ENCODE results near the gene ANP32B. TPM values are rescaled to one million over a fixed set of nuclear protein-coding genes. Genes with fewer than 3 reads are reported as not detected.

The ANP32B gene
- total RNA-seq, 1 experiment from 2014 or later: 14.8 TPM

- H3F3A ChIP-seq (ENCODE audit: low read length, unreplicated experiment): no peaks in the 10 kb centered on the region
- no TSS peak for BruUV-seq (replicated peaks)
- no peaks in the 10 kb centered on the region for H3K27me3 ChIP-seq (ENCODE audit: low read length)
- no peak overlapping the region for H3K4me3 ChIP-seq (ENCODE audit: low read length)
- H3K36me3 ChIP-seq (ENCODE audit: low read depth, low read length): no peaks in the 10 kb centered on the region
- TF ChIP-seq EZH2 (IDR thresholded peaks at IDR 0.05; ENCODE audit: low read length, unreplicated experiment) (no peak), EZH2phosphoT487 (IDR thresholded peaks at IDR 0.05; ENCODE audit: borderline replicate concordance, low read length) (no peak)
- TF ChIP-seq, protein P1, sequence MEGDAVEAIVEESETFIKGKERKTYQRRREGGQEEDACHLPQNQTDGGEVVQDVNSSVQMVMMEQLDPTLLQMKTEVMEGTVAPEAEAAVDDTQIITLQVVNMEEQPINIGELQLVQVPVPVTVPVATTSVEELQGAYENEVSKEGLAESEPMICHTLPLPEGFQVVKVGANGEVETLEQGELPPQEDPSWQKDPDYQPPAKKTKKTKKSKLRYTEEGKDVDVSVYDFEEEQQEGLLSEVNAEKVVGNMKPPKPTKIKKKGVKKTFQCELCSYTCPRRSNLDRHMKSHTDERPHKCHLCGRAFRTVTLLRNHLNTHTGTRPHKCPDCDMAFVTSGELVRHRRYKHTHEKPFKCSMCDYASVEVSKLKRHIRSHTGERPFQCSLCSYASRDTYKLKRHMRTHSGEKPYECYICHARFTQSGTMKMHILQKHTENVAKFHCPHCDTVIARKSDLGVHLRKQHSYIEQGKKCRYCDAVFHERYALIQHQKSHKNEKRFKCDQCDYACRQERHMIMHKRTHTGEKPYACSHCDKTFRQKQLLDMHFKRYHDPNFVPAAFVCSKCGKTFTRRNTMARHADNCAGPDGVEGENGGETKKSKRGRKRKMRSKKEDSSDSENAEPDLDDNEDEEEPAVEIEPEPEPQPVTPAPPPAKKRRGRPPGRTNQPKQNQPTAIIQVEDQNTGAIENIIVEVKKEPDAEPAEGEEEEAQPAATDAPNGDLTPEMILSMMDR (conservative IDR thresholded peaks at IDR 0.05; ENCODE audit: low read depth, low read length): no peak
- H3K4me2 ChIP-seq (ENCODE audit: low read length): no peak overlapping the region
- DNase-seq (no peak), ATAC-seq (no peak)
- H3K9me2 ChIP-seq (replicated peaks; ENCODE audit: low read length): no peaks in the 10 kb centered on the region
- H3K79me2 ChIP-seq (ENCODE audit: low read length): no peaks in the 10 kb centered on the region
- no peaks in the 10 kb centered on the region for H4K20me1 ChIP-seq (ENCODE audit: low read length)
- no peak overlapping the region for H3K27ac ChIP-seq (ENCODE audit: low read length)
- H3K9ac ChIP-seq (ENCODE audit: low read length): no peak overlapping the region
- H3K4me1 ChIP-seq (ENCODE audit: insufficient read depth, low read length): no peaks in the 10 kb centered on the region
- POLR2A ChIA-PET (ENCODE audit: unreplicated experiment): no interaction called here
- CTCF ChIA-PET: no interaction called here
- no peaks in the 10 kb centered on the region for H3K9me3 ChIP-seq (ENCODE audit: low read length)
- intact Hi-C loops (cut with micrococcal nuclease): no loop called here
- H2AFZ ChIP-seq (ENCODE audit: low read length): no peak overlapping the region
These were observed 66.3 kb downstream of the ANP32B start for GRCh38 chr9:98049288-98050072.

- no peak for ATAC-seq
- intact Hi-C loops (cut with micrococcal nuclease): no loop called here
- Histone ChIP-seq H3K27me3 (ENCODE audit: low read length) (no peaks in the 10 kb centered on the region), H3K9me2 (replicated peaks; ENCODE audit: low read length) (no peaks in the 10 kb centered on the region), H3K4me3 (ENCODE audit: low read length) (no peak overlapping the region), H3K9me3 (ENCODE audit: low read length) (no peaks in the 10 kb centered on the region), H3K27ac (ENCODE audit: low read length) (no peak overlapping the region), H3F3A (ENCODE audit: low read length, unreplicated experiment) (no peaks in the 10 kb centered on the region), H3K9ac (ENCODE audit: low read length) (no peak overlapping the region), H3K4me1 (ENCODE audit: insufficient read depth, low read length) (no peaks in the 10 kb centered on the region), H4K20me1 (ENCODE audit: low read length) (no peaks in the 10 kb centered on the region), H3K36me3 (ENCODE audit: low read depth, low read length) (no peaks in the 10 kb centered on the region), H2AFZ (ENCODE audit: low read length) (no peak overlapping the region), H3K4me2 (ENCODE audit: low read length) (no peak overlapping the region), H3K79me2 (ENCODE audit: low read length) (no peaks in the 10 kb centered on the region)
- CTCF ChIA-PET: no interaction called here
- no peak for DNase-seq
- POLR2A ChIA-PET (ENCODE audit: unreplicated experiment): no interaction called here
- TF ChIP-seq EZH2 (IDR thresholded peaks at IDR 0.05; ENCODE audit: low read length, unreplicated experiment): no peak
- TF ChIP-seq EZH2phosphoT487 (IDR thresholded peaks at IDR 0.05; ENCODE audit: borderline replicate concordance, low read length): no peak
- TF ChIP-seq, protein P1 (conservative IDR thresholded peaks at IDR 0.05; ENCODE audit: low read depth, low read length): no peak
- BruUV-seq (replicated peaks): no TSS peak
These were observed 67.2 kb downstream of the ANP32B start for GRCh38 chr9:98050351-98050750.

DNA sequence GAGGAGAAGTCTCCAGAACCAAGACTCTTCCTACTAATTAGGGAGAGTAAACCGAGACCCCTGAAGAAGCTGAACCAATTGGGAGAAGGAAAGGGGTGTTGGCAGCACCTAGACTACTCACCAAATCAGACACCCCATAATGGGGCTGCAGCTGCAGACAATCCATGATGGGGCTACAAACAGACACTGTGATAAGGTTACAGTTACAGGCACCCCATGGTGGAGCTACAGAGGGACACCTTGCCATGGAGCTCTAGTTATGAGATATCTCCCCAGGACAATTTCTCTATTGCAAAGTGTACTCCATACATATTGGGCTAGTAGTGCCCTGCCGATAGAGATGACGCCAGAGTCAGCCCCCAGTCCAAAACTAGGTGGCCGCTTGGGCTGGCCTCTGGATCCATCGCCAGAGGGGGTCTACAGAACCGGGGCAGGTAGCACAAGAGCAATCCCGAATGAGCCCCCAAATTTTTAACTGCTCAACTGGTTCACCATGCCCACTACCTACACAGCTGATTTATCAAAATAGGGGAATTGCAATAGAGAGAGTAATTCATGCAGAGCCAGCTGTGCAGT, 71.3 kb downstream of the ANP32B start:
- H3K4me2 ChIP-seq (ENCODE audit: low read length): no peak overlapping the region
- no peaks in the 10 kb centered on the region for H3K27me3 ChIP-seq (ENCODE audit: low read length)
- ChIA-PET CTCF (no interaction called here), POLR2A (ENCODE audit: unreplicated experiment) (no interaction called here)
- intact Hi-C loops (cut with micrococcal nuclease): no loop called here
- no peak for ATAC-seq
- H3K9ac ChIP-seq (ENCODE audit: low read length): no peak overlapping the region
- H4K20me1 ChIP-seq (ENCODE audit: low read length): peaks cover 4% of the 10 kb centered on the region
- no peaks in the 10 kb centered on the region for H3K9me2 ChIP-seq (replicated peaks; ENCODE audit: low read length)
- no peaks in the 10 kb centered on the region for H3F3A ChIP-seq (ENCODE audit: low read length, unreplicated experiment)
- TF ChIP-seq EZH2phosphoT487 (IDR thresholded peaks at IDR 0.05; ENCODE audit: borderline replicate concordance, low read length) (no peak), EZH2 (IDR thresholded peaks at IDR 0.05; ENCODE audit: low read length, unreplicated experiment) (no peak)
- TF ChIP-seq, protein P1 (conservative IDR thresholded peaks at IDR 0.05; ENCODE audit: low read depth, low read length): no peak
- BruUV-seq (replicated peaks): no TSS peak
- no peak overlapping the region for H3K4me3 ChIP-seq (ENCODE audit: low read length)
- H3K9me3 ChIP-seq (ENCODE audit: low read length): no peaks in the 10 kb centered on the region
- H3K79me2 ChIP-seq (ENCODE audit: low read length): peaks cover 27% of the 10 kb centered on the region
- H3K36me3 ChIP-seq (ENCODE audit: low read depth, low read length): no peaks in the 10 kb centered on the region
- no peak for DNase-seq
- H2AFZ ChIP-seq (ENCODE audit: low read length): no peak overlapping the region
- no peak overlapping the region for H3K27ac ChIP-seq (ENCODE audit: low read length)
- peaks cover 12% of the 10 kb centered on the region for H3K4me1 ChIP-seq (ENCODE audit: insufficient read depth, low read length)
